Mesenchymal stem cell (in vitro differentiated cells and primary cell): Measurements from ENCODE around the gene ST7.

Source experiments
- DNase-seq: peaks from one replicate; pipeline ENCODE4 v3.0.0-alpha.2; 2013
- H2AFZ ChIP-seq: one replicate; pipeline ENCODE4 v1.6.1; 2013; ENCODE audit warnings: low read depth, mild to moderate bottlenecking, control low read depth, inconsistent platforms, low read length, moderate library complexity
- H2AK5ac ChIP-seq: 2 replicates; pipeline ENCODE4 v1.6.1; 2013; ENCODE audit warnings: low read length, moderate library complexity, mild to moderate bottlenecking, inconsistent platforms; ENCODE audit not compliant: severe bottlenecking
- H2BK120ac ChIP-seq: one replicate; pipeline ENCODE4 v1.6.1; 2013; ENCODE audit warnings: low read depth, mild to moderate bottlenecking, inconsistent platforms, low read length, moderate library complexity
- H2BK12ac ChIP-seq, 2 experiments: one replicate each; pipeline ENCODE4 v1.6.1; 2013; ENCODE audit warnings: inconsistent platforms in 2 of 2, low read length in 2 of 2, mild to moderate bottlenecking in 2 of 2, moderate library complexity in 2 of 2, control low read depth in 1 of 2
- H2BK15ac ChIP-seq: one replicate; pipeline ENCODE4 v1.6.1; 2013; ENCODE audit warnings: mild to moderate bottlenecking, low read depth, inconsistent platforms; ENCODE audit not compliant: poor library complexity, severe bottlenecking
- H2BK5ac ChIP-seq: 2 replicates; pipeline ENCODE4 v1.6.1; 2013; ENCODE audit warnings: low read depth, mild to moderate bottlenecking, low read length, control low read depth, inconsistent platforms; ENCODE audit not compliant: poor library complexity, severe bottlenecking
- H3K14ac ChIP-seq, 2 experiments: one replicate each; pipeline ENCODE4 v1.6.1; 2013; ENCODE audit warnings: inconsistent platforms in 2 of 2, low read length in 2 of 2, control low read depth in 1 of 2, mild to moderate bottlenecking in 1 of 2, moderate library complexity in 1 of 2
- H3K18ac ChIP-seq, 2 experiments: one replicate each; pipeline ENCODE4 v1.6.1; 2013; ENCODE audit warnings: inconsistent platforms in 2 of 2, low read length in 2 of 2, control low read depth in 1 of 2, low read depth in 1 of 2, mild to moderate bottlenecking in 1 of 2
- H3K23ac ChIP-seq, 2 experiments: one replicate each; pipeline ENCODE4 v1.6.1; 2013; ENCODE audit warnings: inconsistent platforms in 2 of 2, low read length in 2 of 2, mild to moderate bottlenecking in 2 of 2, moderate library complexity in 2 of 2, control low read depth in 1 of 2
- H3K27ac ChIP-seq: 2 replicates; pipeline ENCODE4 v1.5.1; 2013; ENCODE audit warnings: mild to moderate bottlenecking, moderate library complexity, low read length, control low read depth, inconsistent platforms; ENCODE audit not compliant: poor library complexity, severe bottlenecking
- H3K27me3 ChIP-seq, 2 experiments: 2 replicates each; pipeline versions ENCODE4 v1.6.1 to v1.7.0; 2013; ENCODE audit warnings: low read length in 2 of 2, mild to moderate bottlenecking in 2 of 2, moderate library complexity in 2 of 2, control low read depth in 1 of 2, inconsistent platforms in 1 of 2; ENCODE audit not compliant: control insufficient read depth in 1 of 2, insufficient read depth in 1 of 2
- H3K36me3 ChIP-seq, 2 experiments: 2 replicates each; pipeline versions ENCODE4 v1.6.1 to v1.7.0; 2013; ENCODE audit warnings: low read length in 2 of 2, control low read depth in 1 of 2, inconsistent platforms in 1 of 2, low read depth in 1 of 2, mild to moderate bottlenecking in 1 of 2; ENCODE audit not compliant: insufficient read depth in 2 of 2, control insufficient read depth in 1 of 2
- H3K4ac ChIP-seq, 2 experiments: one replicate each; pipeline ENCODE4 v1.6.1; 2013; ENCODE audit warnings: inconsistent platforms in 2 of 2, low read length in 2 of 2, mild to moderate bottlenecking in 2 of 2, moderate library complexity in 2 of 2, control low read depth in 1 of 2, low read depth in 1 of 2
- H3K4me1 ChIP-seq: 2 replicates; pipeline ENCODE4 v1.6.1; 2013; ENCODE audit warnings: low read depth, low read length, control low read depth; ENCODE audit not compliant: control insufficient read depth, insufficient read depth
- H3K4me2 ChIP-seq: 2 replicates; pipeline ENCODE4 v1.6.1; 2013; ENCODE audit warnings: low read length, mild to moderate bottlenecking, inconsistent platforms; ENCODE audit not compliant: poor library complexity, severe bottlenecking
- H3K4me3 ChIP-seq, 2 experiments: 2 replicates each; pipeline versions ENCODE4 v1.5.1 to v1.7.0; 2013; ENCODE audit warnings: low read length in 2 of 2, mild to moderate bottlenecking in 2 of 2, control low read depth in 1 of 2, low read depth in 1 of 2; ENCODE audit not compliant: insufficient read depth in 1 of 2
- H3K79me1 ChIP-seq: replicated peaks from 2 replicates; pipeline ENCODE4 v1.6.1; 2013; ENCODE audit warnings: mild to moderate bottlenecking, control low read depth, low read length, inconsistent platforms; ENCODE audit not compliant: poor library complexity, severe bottlenecking
- H3K9ac ChIP-seq: 2 replicates; pipeline ENCODE4 v1.7.0; 2013; ENCODE audit warnings: mild to moderate bottlenecking, low read length, moderate library complexity
- H3K9me3 ChIP-seq: 2 replicates; pipeline ENCODE4 v1.7.0; 2013; ENCODE audit warnings: mild to moderate bottlenecking, low read length; ENCODE audit not compliant: control insufficient read depth
- H4K8ac ChIP-seq: one replicate; pipeline ENCODE4 v1.6.1; 2013; ENCODE audit warnings: inconsistent platforms, mild to moderate bottlenecking, low read length, moderate library complexity
- H4K91ac ChIP-seq: one replicate; pipeline ENCODE4 v1.6.1; 2013; ENCODE audit warnings: mild to moderate bottlenecking, low read length, inconsistent platforms
- WGBS: methylation state at CpG from one replicate; pipeline ENCODE4 v1.1.7; 2013; ENCODE audit warnings: mixed read lengths; 5-methylcytosine and 5-hydroxymethylcytosine counted together

Gene ST7

GRCh38 chr7:117188949-117189592, 235.8 kb downstream of the ST7 start:
- Histone ChIP-seq H2AFZ (no peak overlapping the region), H4K91ac (no peak overlapping the region), H3K4ac (no peak overlapping the region), H3K27me3 (no peaks in the 10 kb centered on the region), H3K14ac (no peak overlapping the region), H2BK120ac (no peak overlapping the region), H3K4me1 (peaks cover 3% of the 10 kb centered on the region), H3K9me3 (no peaks in the 10 kb centered on the region), H3K36me3 (peaks cover 9 to 25% of the 10 kb centered on the region in 2 experiments), H3K79me1 (no peaks in the 10 kb centered on the region), H3K9ac (no peak overlapping the region), H2BK12ac (no peak overlapping the region), H3K4me3 (no peak overlapping the region), H2BK5ac (no peak overlapping the region), H4K8ac (no peak overlapping the region), H2BK15ac (no peak overlapping the region), H3K23ac (no peak overlapping the region), H3K4me2 (no peak overlapping the region), H2AK5ac (peak overlapping the region; percentile 43), H3K18ac (no peak overlapping the region), H3K27ac (peak overlapping the region; percentile 71)
- DNase-seq: no peak
- WGBS: 98% methylated on average over 3 of the region's 5 CpGs

GRCh38 chr7:117190104-117190503, 236.8 kb downstream of the ST7 start:
- Histone ChIP-seq H4K91ac (no peak overlapping the region), H3K4me3 (no peak overlapping the region), H3K79me1 (no peaks in the 10 kb centered on the region), H2AFZ (no peak overlapping the region), H3K14ac (no peak overlapping the region), H2BK12ac (no peak overlapping the region), H3K27ac (peak overlapping the region; percentile 11), H2BK120ac (no peak overlapping the region), H3K27me3 (no peaks in the 10 kb centered on the region), H3K23ac (no peak overlapping the region), H4K8ac (no peak overlapping the region), H3K36me3 (peaks cover 9 to 26% of the 10 kb centered on the region in 2 experiments), H3K4ac (no peak overlapping the region), H2BK15ac (no peak overlapping the region), H2BK5ac (no peak overlapping the region), H3K9me3 (no peaks in the 10 kb centered on the region), H2AK5ac (peak overlapping the region; percentile 1), H3K18ac (no peak overlapping the region), H3K9ac (no peak overlapping the region), H3K4me2 (no peak overlapping the region), H3K4me1 (peaks cover 3% of the 10 kb centered on the region)
- DNase-seq: no peak
- 96% methylated on average over 8 of the region's 8 CpGs for WGBS

DNA sequence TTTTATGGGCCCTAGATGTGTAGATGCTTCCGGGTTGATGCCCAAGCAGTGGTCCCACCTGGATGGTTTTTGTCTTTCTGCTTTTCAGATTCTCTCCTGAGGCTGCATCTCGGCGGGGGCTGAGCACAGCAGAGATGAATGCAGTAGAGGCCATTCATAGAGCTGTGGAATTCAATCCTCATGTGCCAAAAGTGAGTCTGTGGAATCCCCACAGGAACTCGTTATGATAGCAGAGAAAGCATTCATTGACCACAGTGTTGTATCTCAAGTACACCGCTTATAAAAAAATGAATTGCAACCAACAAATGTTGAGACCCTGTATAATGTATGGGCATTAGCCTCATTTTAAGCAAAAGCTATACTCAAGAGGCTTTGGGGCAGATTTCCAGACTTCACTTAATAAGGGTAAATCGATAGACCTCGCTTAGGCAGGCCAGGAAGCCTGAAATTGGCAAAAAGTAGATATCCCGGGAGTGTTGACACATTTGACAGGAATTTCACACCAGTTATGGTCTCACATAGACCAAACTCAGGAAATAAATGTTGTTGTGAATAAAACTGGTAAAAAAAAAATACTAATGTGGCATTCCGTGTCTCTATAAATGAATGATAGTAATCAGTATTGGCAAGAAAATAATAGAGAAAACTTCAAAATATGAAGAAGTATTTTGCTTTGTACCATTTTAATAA, 237.6 kb downstream of the ST7 start:
- Histone ChIP-seq H3K18ac (no peak overlapping the region), H2BK15ac (no peak overlapping the region), H3K27me3 (no peaks in the 10 kb centered on the region), H3K27ac (no peak overlapping the region), H3K4me3 (no peak overlapping the region), H2BK5ac (no peak overlapping the region), H3K4me1 (peaks cover 3% of the 10 kb centered on the region), H3K14ac (no peak overlapping the region), H3K23ac (no peak overlapping the region), H3K4ac (no peak overlapping the region), H3K4me2 (no peak overlapping the region), H2BK120ac (no peak overlapping the region), H2AFZ (no peak overlapping the region), H2BK12ac (no peak overlapping the region), H4K91ac (no peak overlapping the region), H3K36me3 (peaks cover 9 to 26% of the 10 kb centered on the region in 2 experiments), H3K79me1 (no peaks in the 10 kb centered on the region), H3K9me3 (no peaks in the 10 kb centered on the region), H2AK5ac (peak overlapping the region; percentile 17), H4K8ac (no peak overlapping the region), H3K9ac (no peak overlapping the region)
- 93% methylated on average over 8 of the region's 9 CpGs for WGBS
- no peak for DNase-seq

DNA sequence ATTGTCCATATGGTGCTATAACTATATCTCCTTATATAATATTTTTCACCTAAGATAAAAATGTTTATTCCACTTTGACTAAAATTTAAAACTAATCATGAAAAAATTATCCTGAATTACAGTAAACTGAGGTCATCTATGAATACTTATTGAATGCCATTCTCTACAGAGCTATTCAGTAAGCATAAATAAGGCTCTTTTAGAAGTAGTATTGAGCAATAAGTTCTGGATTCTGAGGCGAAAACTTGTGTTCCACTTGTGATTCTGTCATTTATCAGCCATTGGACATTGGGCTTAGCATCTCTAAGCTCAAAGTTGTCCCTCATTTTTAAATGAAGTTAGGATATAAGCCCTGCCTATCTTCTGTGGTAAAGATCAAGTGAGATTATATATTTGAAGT, 238.8 kb downstream of the ST7 start:
- Histone ChIP-seq H3K23ac (no peak overlapping the region), H2BK12ac (no peak overlapping the region), H3K36me3 (peaks cover 9 to 26% of the 10 kb centered on the region in 2 experiments), H2AFZ (no peak overlapping the region), H3K4me2 (no peak overlapping the region), H3K4me1 (peaks cover 3% of the 10 kb centered on the region), H3K9ac (no peak overlapping the region), H3K79me1 (no peaks in the 10 kb centered on the region), H4K8ac (no peak overlapping the region), H4K91ac (no peak overlapping the region), H3K14ac (no peak overlapping the region), H3K4ac (no peak overlapping the region), H3K18ac (no peak overlapping the region), H3K9me3 (no peaks in the 10 kb centered on the region), H3K4me3 (no peak overlapping the region), H2AK5ac (no peak overlapping the region), H3K27ac (no peak overlapping the region), H2BK15ac (no peak overlapping the region), H2BK5ac (no peak overlapping the region), H2BK120ac (no peak overlapping the region), H3K27me3 (no peaks in the 10 kb centered on the region)
- no peak for DNase-seq
- WGBS: 100% methylated on average over 1 of the region's 1 CpG
